Measurements from ENCODE around the gene CD40.

Gene CD40

DNA sequence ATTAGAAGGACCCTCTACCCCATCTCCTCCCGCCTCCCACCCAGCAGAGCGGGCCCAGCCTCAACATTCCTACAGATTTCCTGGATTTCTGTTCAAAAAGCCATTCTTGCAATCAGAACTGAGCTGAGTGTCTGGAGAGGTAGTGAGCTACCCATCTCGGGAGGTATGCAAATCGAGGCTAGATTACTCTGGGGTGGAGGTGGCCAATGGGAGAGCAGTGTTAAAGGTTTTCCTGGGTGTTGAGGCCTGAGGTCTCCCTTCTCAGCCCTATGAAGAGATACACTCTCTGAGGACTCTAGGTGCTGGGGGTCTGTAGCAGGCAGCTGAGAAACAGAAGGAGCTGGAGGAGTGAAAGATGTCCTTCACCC is 57.0 kb downstream of the CD40 start:
- no peak overlapping the region for H3K27ac ChIP-seq (ENCODE audit: low read depth, low read length, severe bottlenecking)
- WGBS, 2 experiments (ENCODE audit: insufficient coverage in 2 of 2): 81 to 92% methylated on average over 2 to 4 of the region's 4 CpGs
- no peaks in the 10 kb centered on the region for H3K9me3 ChIP-seq (ENCODE audit: control insufficient read depth, low read length)
- H3K36me3 ChIP-seq (ENCODE audit: control insufficient read depth, insufficient read depth, low read length): no peaks in the 10 kb centered on the region
- no peaks in the 10 kb centered on the region for H3K4me1 ChIP-seq (ENCODE audit: control insufficient read depth, insufficient read depth, low read length, poor library complexity, severe bottlenecking)
- H3K4me3 ChIP-seq (ENCODE audit: extremely low read depth, insufficient read depth, low read length, poor library complexity, severe bottlenecking): no peak overlapping the region

DNA sequence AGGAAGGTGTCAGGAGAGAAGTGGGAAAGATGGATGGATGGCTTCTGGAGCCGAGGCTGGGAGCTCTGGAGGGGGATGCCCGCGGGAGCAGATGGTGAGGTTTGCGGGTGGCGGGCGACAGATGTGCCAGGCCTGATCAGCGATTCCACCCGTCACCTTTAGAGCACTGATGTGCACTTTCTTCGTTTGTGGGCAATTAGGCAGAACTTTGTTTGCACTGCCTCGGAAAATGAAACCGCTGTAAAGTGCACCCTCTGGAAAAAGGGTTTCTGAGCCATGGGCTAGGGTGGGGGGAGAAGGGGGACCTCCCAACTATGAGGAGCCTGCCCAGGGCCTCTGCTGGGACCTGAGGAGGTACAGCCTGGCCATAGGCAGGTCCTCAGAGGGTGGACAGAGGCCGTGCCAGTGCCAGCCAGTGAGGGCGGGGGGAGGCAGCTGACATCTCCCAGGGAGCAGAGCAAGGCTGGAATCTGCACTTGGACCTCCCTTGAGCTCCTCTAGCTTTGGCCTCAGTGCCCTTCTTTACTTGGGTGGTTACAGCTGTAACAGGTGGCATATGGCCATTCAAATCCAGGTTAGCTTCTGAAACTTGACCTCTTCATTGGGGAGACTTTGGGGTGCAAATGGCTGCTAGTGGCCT is 58.7 kb downstream of the CD40 start:
- 79 to 89% methylated on average over 10 to 13 of the region's 13 CpGs for WGBS, 2 experiments (ENCODE audit: insufficient coverage in 2 of 2)
- Histone ChIP-seq H3K9me3 (ENCODE audit: control insufficient read depth, low read length) (no peaks in the 10 kb centered on the region), H3K36me3 (ENCODE audit: control insufficient read depth, insufficient read depth, low read length) (no peaks in the 10 kb centered on the region), H3K4me3 (ENCODE audit: extremely low read depth, insufficient read depth, low read length, poor library complexity, severe bottlenecking) (no peak overlapping the region), H3K27ac (ENCODE audit: low read depth, low read length, severe bottlenecking) (no peak overlapping the region), H3K4me1 (ENCODE audit: control insufficient read depth, insufficient read depth, low read length, poor library complexity, severe bottlenecking) (no peaks in the 10 kb centered on the region)

DNA sequence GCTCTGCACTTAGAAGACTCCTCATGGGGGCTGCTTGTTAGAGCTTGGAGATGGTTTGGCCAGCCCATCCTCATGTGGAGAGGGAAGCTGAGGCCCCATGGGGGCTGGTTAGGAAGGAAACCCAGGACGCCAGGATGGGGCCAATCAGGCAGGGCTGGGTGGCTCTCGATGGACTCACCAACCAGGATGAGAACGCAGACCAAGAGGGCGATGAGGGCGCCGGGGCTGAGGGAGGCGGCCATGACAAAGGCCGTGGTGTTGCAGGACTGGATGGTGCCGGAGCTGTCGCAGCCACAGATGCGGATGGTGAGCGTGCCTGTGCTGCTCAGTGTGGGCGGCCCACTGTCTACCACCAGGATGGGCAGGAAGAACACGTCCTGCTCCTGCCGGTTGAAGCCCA is 59.7 kb downstream of the CD40 start:
- no peaks in the 10 kb centered on the region for H3K9me3 ChIP-seq (ENCODE audit: control insufficient read depth, low read length)
- no peaks in the 10 kb centered on the region for H3K36me3 ChIP-seq (ENCODE audit: control insufficient read depth, insufficient read depth, low read length)
- H3K27ac ChIP-seq (ENCODE audit: low read depth, low read length, severe bottlenecking): no peak overlapping the region
- 89 to 91% methylated on average over 15 of the region's 15 CpGs for WGBS, 2 experiments (ENCODE audit: insufficient coverage in 2 of 2)
- no peak overlapping the region for H3K4me3 ChIP-seq (ENCODE audit: extremely low read depth, insufficient read depth, low read length, poor library complexity, severe bottlenecking)
- no peaks in the 10 kb centered on the region for H3K4me1 ChIP-seq (ENCODE audit: control insufficient read depth, insufficient read depth, low read length, poor library complexity, severe bottlenecking)

DNA sequence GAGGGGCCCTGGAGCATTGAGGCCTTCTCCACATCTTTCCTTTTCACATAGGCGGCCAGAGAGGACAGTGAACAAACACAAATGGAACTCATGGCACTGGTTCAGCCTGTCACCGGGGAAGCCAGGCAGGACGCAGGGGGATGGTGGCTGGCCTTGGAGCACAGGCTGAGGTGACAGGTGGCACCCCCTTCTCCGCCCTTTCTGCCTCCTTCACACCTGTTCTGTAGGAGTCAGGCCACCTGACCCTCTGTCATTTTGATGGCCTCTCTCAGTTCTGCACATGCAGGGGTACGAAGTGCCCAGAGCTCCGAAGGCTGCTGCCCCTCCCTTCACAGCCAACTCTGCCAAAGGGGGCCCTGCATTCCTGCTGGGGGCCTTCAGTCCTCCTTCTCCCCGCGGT is 60.8 kb downstream of the CD40 start:
- WGBS, 2 experiments (ENCODE audit: insufficient coverage in 2 of 2): 82 to 86% methylated on average over 6 to 7 of the region's 8 CpGs
- Histone ChIP-seq H3K4me1 (ENCODE audit: control insufficient read depth, insufficient read depth, low read length, poor library complexity, severe bottlenecking) (no peaks in the 10 kb centered on the region), H3K36me3 (ENCODE audit: control insufficient read depth, insufficient read depth, low read length) (no peaks in the 10 kb centered on the region), H3K27ac (ENCODE audit: low read depth, low read length, severe bottlenecking) (no peak overlapping the region), H3K9me3 (ENCODE audit: control insufficient read depth, low read length) (no peaks in the 10 kb centered on the region), H3K4me3 (ENCODE audit: extremely low read depth, insufficient read depth, low read length, poor library complexity, severe bottlenecking) (no peak overlapping the region)

All from mesodermal cell (in vitro differentiated cells).